Breast epithelium (tissue), 4 donors: ENCODE results near the gene CAMTA1. TPM values are rescaled to one million over a fixed set of nuclear protein-coding genes. Genes with fewer than 3 reads are reported as not detected.
"Not testable (repeated sequence)": the region's sequence is repeated elsewhere in the genome, so short reads cannot be mapped to it uniquely, and the experiment has no call there.

ENCODE experiments used
- DNase-seq, 2 donors: peaks; one replicate each; pipeline ENCODE4 v3.0.0-alpha.2; 2019; ENCODE audit warnings: low spot score in 2 of 2
- H3K27ac ChIP-seq, 2 donors: fragments of 200-600 bp; sonication (generic) in 1 of 2; one replicate each; pipeline ENCODE4 v1.5.1; 2016 to 2019; ENCODE audit warnings: mild to moderate bottlenecking in 1 of 2
- H3K27me3 ChIP-seq, 2 donors: fragments of 200-600 bp; sonication (generic) in 1 of 2; one replicate each; pipeline versions ENCODE4 v1.5.1 to v1.6.0; 2017 to 2019; ENCODE audit warnings: control low read depth in 1 of 2, mild to moderate bottlenecking in 1 of 2
- H3K36me3 ChIP-seq: fragments of 200-600 bp; one replicate; pipeline ENCODE4 v1.5.1; 2019
- H3K4me1 ChIP-seq, 2 donors: fragments of 200-600 bp; sonication (generic); one replicate each; pipeline ENCODE4 v1.5.1; 2016 to 2019; ENCODE audit warnings: control low read depth in 1 of 2
- H3K4me3 ChIP-seq, 3 donors: fragments of 200-600 bp; sonication (generic); 1 replicate in 2 of 3; 2 replicates in 1 of 3; pipeline ENCODE4 v1.5.1; 2016 to 2019; ENCODE audit warnings: mild to moderate bottlenecking in 3 of 3, moderate library complexity in 2 of 3
- H3K9me3 ChIP-seq, 2 donors: fragments of 200-600 bp; sonication (generic) in 1 of 2; one replicate each; pipeline ENCODE4 v1.5.1; 2016 to 2019; ENCODE audit warnings: control low read depth in 1 of 2
- POLR2A ChIP-seq: fragments of 450-650 bp; IDR thresholded peaks from one replicate; pipeline ENCODE4 v1.6.1; 2016; ENCODE audit warnings: antibody characterized with exemption, mild to moderate bottlenecking, moderate library complexity
- POLR2AphosphoS5 ChIP-seq, 3 donors: sonication (generic); formaldehyde crosslinking; IDR thresholded peaks; one replicate each; pipeline ENCODE4 v1.6.1; 2017; ENCODE audit warnings: antibody characterized with exemption in 3 of 3
- intact Hi-C: fragments of 100-400 bp; cut with DNase I; formaldehyde crosslinking; loops from one replicate; pipeline ENCODE4 v1.15.1; 2023; ENCODE audit warnings: low total_unique reads
- total RNA-seq, 3 donors: library from RNA; depleted of rRNA; stranded (reverse); fragments of >200 nt; gene quantifications; one replicate each; pipeline ENCODE4 v1.1.0, GENCODE V29; 2016
- TF ChIP-seq, protein P1 (sequence below), 3 donors: fragments of 450-650 bp; IDR thresholded peaks; one replicate each; pipeline ENCODE4 v1.5.1; 2016 to 2017; ENCODE audit warnings: antibody characterized with exemption in 3 of 3, mild to moderate bottlenecking in 3 of 3, moderate library complexity in 3 of 3

The CAMTA1 gene
- total RNA-seq, 3 donors from 2014 or later = 53.4 to 84.0 (median 61.9) TPM

- no peak for TF ChIP-seq POLR2A
- no peak for TF ChIP-seq POLR2AphosphoS5 (IDR thresholded peaks at IDR 0.05)
- TF ChIP-seq, protein P1, sequence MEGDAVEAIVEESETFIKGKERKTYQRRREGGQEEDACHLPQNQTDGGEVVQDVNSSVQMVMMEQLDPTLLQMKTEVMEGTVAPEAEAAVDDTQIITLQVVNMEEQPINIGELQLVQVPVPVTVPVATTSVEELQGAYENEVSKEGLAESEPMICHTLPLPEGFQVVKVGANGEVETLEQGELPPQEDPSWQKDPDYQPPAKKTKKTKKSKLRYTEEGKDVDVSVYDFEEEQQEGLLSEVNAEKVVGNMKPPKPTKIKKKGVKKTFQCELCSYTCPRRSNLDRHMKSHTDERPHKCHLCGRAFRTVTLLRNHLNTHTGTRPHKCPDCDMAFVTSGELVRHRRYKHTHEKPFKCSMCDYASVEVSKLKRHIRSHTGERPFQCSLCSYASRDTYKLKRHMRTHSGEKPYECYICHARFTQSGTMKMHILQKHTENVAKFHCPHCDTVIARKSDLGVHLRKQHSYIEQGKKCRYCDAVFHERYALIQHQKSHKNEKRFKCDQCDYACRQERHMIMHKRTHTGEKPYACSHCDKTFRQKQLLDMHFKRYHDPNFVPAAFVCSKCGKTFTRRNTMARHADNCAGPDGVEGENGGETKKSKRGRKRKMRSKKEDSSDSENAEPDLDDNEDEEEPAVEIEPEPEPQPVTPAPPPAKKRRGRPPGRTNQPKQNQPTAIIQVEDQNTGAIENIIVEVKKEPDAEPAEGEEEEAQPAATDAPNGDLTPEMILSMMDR (IDR thresholded peaks at IDR 0.05) = no peak
- Histone ChIP-seq H3K27ac (no peak overlapping the region), H3K27me3 (no peaks in the 10 kb centered on the region), H3K4me3 (no peak overlapping the region), H3K4me1 (peaks cover 0 to under 1% of the 10 kb centered on the region in 2 donors), H3K9me3 (peaks cover 8 to 11% of the 10 kb centered on the region in 2 donors), H3K36me3 (peaks cover 4% of the 10 kb centered on the region)
- intact Hi-C loops = no loop called here
- DNase-seq = no peak
Observed at GRCh38 chr1:7789828-7790227, 1004.6 kb downstream of the CAMTA1 start.

DNA sequence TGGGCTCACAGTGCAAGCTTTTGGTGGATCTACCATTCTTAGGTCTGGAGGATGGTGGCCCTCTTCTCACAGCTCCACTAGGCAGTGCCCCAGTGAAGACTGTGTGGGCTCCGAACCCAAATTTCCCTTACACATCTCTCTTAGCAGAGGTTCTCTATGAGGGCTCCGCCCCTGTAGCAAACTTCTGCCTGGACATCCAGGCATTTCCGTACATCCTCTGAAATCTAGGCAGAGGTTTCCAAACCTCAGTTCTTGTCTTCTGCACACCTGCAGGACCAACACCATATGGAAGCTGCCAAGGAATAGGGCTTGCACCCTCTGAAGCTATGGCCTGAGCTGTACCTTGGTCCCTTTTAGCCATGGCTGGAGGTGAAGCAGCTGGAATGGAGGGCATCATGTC is 1005.8 kb downstream of the CAMTA1 start:
- intact Hi-C loops, H3K4me1 ChIP-seq, H3K4me3 ChIP-seq, H3K27ac ChIP-seq, H3K36me3 ChIP-seq, H3K27me3 ChIP-seq, DNase-seq: not testable (repeated sequence)
- H3K9me3 ChIP-seq = peaks cover 8 to 11% of the 10 kb centered on the region in 2 donors

- no peaks in the 10 kb centered on the region for H3K4me1 ChIP-seq
- H3K4me3 ChIP-seq = no peak overlapping the region
- no peak for TF ChIP-seq POLR2AphosphoS5 (IDR thresholded peaks at IDR 0.05)
- TF ChIP-seq POLR2A = no peak
- TF ChIP-seq, protein P1 (IDR thresholded peaks at IDR 0.05) = no peak
- peaks cover 4% of the 10 kb centered on the region for H3K36me3 ChIP-seq
- DNase-seq = no peak
- peaks cover 8 to 9% of the 10 kb centered on the region in 2 donors for H3K9me3 ChIP-seq
- H3K27ac ChIP-seq = no peak overlapping the region
- no peaks in the 10 kb centered on the region for H3K27me3 ChIP-seq
- intact Hi-C loops = no loop called here
Observed at GRCh38 chr1:7795406-7795805, 1010.2 kb downstream of the CAMTA1 start.

- Histone ChIP-seq H3K27ac (no peak overlapping the region), H3K36me3 (peaks cover 6% of the 10 kb centered on the region), H3K4me1 (no peaks in the 10 kb centered on the region), H3K4me3 (no peak overlapping the region), H3K27me3 (no peaks in the 10 kb centered on the region), H3K9me3 (no peaks in the 10 kb centered on the region)
- intact Hi-C loops = no loop called here
- DNase-seq = no peak
- TF ChIP-seq, protein P1 (IDR thresholded peaks at IDR 0.05) = no peak
- TF ChIP-seq POLR2A (no peak), POLR2AphosphoS5 (IDR thresholded peaks at IDR 0.05) (no peak)
Observed at GRCh38 chr1:7805460-7805859, 1020.2 kb downstream of the CAMTA1 start.

DNA sequence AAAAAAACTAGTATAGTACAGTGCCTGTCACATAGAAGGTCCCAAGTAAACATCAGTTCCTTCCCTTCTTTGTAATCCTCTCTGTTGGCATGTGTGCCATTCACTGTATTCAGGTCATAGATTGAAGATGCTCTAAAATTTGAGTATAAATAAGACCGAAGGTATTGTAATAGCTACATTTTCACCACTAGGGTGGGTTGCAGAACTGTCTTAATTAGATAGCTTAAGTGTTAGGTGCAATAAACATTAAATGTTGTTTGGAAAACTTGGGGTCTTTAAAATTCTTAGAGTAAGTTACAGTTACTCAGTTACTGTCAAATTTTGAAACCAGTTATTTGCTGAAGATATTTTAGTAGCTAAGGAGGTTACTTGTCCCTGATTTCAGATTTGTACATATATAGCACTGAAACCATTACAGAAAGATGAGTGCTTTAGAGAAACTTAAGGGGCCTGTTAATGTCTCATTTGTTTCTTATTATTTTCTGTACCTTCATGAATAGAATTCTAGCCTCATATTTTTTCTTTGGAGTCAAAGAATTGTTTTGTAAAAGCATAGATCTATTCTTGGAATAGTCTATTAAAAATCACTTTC is 1023.1 kb downstream of the CAMTA1 start:
- peaks cover 8% of the 10 kb centered on the region for H3K36me3 ChIP-seq
- DNase-seq = no peak
- intact Hi-C loops = no loop called here
- H3K27ac ChIP-seq = no peak overlapping the region
- no peaks in the 10 kb centered on the region for H3K4me1 ChIP-seq
- H3K27me3 ChIP-seq = no peaks in the 10 kb centered on the region
- H3K9me3 ChIP-seq = peaks cover 0 to 3% of the 10 kb centered on the region in 2 donors
- TF ChIP-seq, protein P1 (IDR thresholded peaks at IDR 0.05) = peak in 2 of 3 donors; percentile 17 to 26
- TF ChIP-seq POLR2AphosphoS5 (IDR thresholded peaks at IDR 0.05) (no peak), POLR2A (no peak)
- no peak overlapping the region for H3K4me3 ChIP-seq

- Histone ChIP-seq H3K36me3 (peaks cover 18% of the 10 kb centered on the region), H3K4me1 (no peaks in the 10 kb centered on the region), H3K4me3 (no peak overlapping the region), H3K27me3 (no peaks in the 10 kb centered on the region), H3K27ac (no peak overlapping the region), H3K9me3 (peaks cover 7 to 10% of the 10 kb centered on the region in 2 donors)
- intact Hi-C loops = no loop called here
- TF ChIP-seq, protein P1 (IDR thresholded peaks at IDR 0.05) = no peak
- TF ChIP-seq POLR2A (no peak), POLR2AphosphoS5 (IDR thresholded peaks at IDR 0.05) (no peak)
- no peak for DNase-seq
Observed at GRCh38 chr1:7809742-7810141, 1024.5 kb downstream of the CAMTA1 start.
